ENCODE measurements around the gene OPN1MW2. TPM values are rescaled to one million over a fixed set of nuclear protein-coding genes. Genes with fewer than 3 reads are reported as not detected.
"Not testable (repeated sequence)": the region's sequence is repeated elsewhere in the genome, so short reads cannot be mapped to it uniquely, and the experiment has no call there.

The OPN1MW2 gene
- not detected for total RNA-seq
- long read RNA-seq = 0 reads

DNA sequence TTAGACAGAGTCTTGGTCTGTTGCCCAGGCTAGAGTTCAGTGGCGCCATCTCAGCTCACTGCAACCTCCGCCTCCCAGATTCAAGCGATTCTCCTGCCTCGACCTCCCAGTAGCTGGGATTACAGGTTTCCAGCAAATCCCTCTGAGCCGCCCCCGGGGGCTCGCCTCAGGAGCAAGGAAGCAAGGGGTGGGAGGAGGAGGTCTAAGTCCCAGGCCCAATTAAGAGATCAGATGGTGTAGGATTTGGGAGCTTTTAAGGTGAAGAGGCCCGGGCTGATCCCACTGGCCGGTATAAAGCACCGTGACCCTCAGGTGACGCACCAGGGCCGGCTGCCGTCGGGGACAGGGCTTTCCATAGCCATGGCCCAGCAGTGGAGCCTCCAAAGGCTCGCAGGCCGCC is at the start of gene OPN1MW2:
Gene OPN1MW2, plus strand, starts transcription at position 301 of the 400 bp plus-strand sequence. Its CDS starts 60 bp downstream, at position 361.
- DNase-seq (ENCODE audit: low spot score); intact Hi-C loops (cut with DNase I): not testable (repeated sequence)

DNA sequence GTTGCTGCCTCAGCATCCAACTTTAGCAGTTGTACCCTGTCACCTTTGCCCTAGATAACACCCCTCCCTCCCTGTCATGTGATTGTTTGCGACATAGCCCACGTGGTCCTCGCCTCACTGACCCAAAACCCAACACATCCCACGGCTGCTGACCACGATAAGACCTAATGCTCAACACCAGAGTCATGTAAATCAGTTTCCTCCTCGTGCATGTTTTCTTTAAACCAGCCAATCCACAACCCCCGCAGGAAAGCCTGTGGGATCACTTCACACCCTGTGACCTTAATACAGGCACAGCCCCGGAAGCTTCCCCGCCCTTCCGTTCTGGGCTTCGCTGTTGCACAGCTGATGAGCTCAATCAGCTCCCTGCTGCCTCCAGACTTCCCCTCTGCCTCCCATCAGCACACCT is 47.0 kb upstream of the OPN1MW2 start:
- intact Hi-C loops (cut with DNase I); DNase-seq (ENCODE audit: low spot score): not testable (repeated sequence)

DNA sequence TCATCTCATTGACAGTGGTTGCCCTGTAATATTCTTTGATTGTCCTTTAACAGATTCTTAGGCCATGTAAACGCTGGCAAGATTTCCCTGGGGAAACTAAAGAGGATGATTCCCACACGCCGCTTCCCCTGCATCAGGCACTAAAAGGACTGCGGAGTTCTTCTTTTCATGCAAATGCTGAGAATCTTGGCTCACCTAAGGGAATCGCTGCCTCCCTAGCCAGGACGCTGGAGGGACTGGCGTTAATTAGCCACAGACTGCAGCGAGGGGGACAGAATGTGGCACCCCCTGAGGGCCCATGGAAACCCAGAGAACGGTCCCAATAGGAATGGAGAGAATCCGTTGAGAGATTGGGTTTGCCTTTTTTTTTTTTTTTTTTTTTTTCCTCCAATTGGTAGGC is 45.2 kb upstream of the OPN1MW2 start:
- DNase-seq (ENCODE audit: low spot score); intact Hi-C loops (cut with DNase I): not testable (repeated sequence)

DNA sequence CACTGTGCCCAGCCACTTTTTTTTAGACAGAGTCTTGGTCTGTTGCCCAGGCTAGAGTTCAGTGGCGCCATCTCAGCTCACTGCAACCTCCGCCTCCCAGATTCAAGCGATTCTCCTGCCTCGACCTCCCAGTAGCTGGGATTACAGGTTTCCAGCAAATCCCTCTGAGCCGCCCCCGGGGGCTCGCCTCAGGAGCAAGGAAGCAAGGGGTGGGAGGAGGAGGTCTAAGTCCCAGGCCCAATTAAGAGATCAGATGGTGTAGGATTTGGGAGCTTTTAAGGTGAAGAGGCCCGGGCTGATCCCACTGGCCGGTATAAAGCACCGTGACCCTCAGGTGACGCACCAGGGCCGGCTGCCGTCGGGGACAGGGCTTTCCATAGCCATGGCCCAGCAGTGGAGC is 37.3 kb upstream of the OPN1MW2 start, which contains the start of gene OPN1MW:
Gene OPN1MW, plus strand, starts transcription at position 301 of the 400 bp plus-strand sequence. Its CDS starts 82 bp downstream, at position 383.
- intact Hi-C loops (cut with DNase I); DNase-seq (ENCODE audit: low spot score): not testable (repeated sequence)

DNA sequence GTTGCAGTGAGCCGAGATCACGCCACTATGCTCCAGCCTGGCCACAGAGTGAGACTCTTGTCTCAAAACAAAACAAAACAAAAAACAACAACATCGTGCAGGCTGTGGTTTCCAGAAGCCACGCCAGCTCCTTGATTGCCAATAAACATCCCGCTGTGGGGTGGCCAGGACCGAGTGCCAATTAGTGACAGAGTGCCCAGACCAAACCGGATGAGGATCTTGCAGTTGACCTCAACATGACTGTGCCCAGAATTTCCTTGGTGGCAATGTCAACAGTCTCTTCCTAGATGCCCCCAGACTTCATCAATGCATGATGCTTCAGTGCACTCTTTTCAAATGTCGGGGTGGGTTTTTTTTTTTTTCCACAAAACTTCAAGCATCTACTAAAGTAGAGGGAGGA is 35.8 kb upstream of the OPN1MW2 start:
- DNase-seq (ENCODE audit: low spot score); intact Hi-C loops (cut with DNase I): not testable (repeated sequence)

DNA sequence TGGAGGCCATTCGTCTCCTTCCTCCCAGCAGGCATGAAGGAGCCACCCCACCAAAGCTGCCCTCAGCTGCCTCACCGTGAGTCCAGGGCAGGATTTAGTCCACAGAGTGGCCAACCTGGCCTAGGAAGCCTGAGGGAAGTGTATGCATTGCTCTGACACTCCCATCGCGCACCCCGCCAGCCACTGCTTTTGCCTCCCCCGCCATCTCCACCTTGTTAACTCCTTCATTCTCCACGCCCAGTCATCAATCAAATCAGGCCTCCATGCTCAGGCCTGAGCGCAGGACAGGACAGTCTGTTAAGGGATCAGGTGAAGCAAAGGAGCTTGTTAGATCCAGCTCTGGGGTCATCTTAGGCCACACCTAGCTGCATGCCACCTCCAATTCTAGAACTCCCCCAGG is 26.7 kb upstream of the OPN1MW2 start:
- intact Hi-C loops (cut with DNase I); DNase-seq (ENCODE audit: low spot score): not testable (repeated sequence)

DNA sequence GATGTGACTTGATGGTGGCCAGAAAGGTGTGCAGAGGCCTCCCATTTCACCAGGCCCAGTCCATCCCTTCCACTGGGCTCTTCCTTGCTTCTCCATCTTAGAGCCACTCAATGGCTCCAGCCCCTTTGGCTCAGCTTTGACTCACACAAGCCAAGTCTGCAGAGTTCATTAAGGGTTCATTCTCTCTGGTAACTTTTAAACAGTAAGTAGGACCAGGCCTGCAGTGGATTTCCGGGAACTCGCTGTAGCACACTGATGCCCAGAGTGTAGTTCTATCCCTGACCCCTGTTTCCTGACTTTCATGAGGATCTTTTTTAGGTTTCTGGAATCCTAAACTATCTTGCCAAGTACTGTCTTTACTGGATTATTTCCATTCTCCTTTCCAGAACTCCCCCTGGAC is 25.2 kb upstream of the OPN1MW2 start:
- intact Hi-C loops (cut with DNase I); DNase-seq (ENCODE audit: low spot score): not testable (repeated sequence)

DNA sequence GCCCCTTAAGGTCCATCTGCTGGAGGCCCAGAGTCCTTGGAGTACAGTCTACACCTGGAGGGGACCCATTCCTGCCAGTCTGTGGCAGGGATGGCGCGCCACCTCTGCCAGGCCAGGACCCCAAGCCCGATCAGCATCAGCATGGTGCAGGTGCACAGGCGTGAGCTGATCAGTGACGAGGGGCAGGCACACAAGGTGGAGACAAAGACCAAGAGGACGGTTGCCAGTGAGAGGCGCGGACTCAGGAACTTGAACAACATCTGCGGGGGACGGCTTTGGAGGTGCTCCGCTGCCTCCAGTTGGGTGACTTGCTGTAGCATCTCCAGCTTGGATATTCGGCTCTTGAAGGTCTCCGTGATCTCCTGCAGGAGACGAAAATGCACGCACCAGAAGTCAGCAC is 23.1 kb upstream of the OPN1MW2 start:
- intact Hi-C loops (cut with DNase I); DNase-seq (ENCODE audit: low spot score): not testable (repeated sequence)

DNA sequence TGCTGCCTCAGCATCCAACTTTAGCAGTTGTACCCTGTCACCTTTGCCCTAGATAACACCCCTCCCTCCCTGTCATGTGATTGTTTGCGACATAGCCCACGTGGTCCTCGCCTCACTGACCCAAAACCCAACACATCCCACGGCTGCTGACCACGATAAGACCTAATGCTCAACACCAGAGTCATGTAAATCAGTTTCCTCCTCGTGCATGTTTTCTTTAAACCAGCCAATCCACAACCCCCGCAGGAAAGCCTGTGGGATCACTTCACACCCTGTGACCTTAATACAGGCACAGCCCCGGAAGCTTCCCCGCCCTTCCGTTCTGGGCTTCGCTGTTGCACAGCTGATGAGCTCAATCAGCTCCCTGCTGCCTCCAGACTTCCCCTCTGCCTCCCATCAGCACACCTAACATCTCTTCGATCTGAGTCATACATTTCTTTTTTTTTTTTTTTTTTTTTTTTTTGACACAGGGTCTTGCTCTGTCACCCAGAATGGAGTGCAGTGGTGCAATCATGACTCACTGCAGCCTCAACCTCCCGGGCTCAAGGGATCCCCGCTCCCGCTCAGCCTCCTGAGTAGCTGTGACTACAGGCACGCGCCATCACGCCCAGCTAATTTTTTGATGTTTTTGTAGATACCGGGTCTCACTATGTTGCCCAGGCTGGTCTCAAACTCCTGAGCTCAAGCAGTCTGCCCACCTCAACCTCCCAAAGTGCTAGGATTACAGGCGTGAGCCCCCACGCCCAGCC is 9.7 kb upstream of the OPN1MW2 start:
- DNase-seq (ENCODE audit: low spot score); intact Hi-C loops (cut with DNase I): not testable (repeated sequence)

DNA sequence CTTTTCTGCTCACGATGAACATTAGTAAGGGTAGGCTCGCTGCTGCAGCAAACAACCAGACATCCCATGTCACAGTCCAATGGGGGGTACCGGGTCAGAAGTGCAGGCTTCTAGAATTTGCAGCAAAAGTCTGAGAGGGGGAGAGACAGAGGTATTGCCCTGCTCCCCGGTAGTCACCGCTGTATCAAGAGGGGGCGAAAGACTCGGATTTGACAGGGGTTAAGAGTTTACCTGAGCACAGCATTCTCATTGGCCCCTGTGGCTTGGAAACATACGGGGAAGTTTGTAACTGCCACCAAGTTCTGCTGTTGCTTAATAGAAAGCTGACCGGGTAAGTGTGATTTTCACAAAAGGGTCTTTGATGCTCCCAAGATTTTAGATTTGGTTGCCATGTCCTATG is 8.5 kb upstream of the OPN1MW2 start:
- DNase-seq (ENCODE audit: low spot score); intact Hi-C loops (cut with DNase I): not testable (repeated sequence)

DNA sequence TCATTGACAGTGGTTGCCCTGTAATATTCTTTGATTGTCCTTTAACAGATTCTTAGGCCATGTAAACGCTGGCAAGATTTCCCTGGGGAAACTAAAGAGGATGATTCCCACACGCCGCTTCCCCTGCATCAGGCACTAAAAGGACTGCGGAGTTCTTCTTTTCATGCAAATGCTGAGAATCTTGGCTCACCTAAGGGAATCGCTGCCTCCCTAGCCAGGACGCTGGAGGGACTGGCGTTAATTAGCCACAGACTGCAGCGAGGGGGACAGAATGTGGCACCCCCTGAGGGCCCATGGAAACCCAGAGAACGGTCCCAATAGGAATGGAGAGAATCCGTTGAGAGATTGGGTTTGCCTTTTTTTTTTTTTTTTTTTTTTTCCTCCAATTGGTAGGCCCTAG is 8.1 kb upstream of the OPN1MW2 start:
- intact Hi-C loops (cut with DNase I); DNase-seq (ENCODE audit: low spot score): not testable (repeated sequence)

DNA sequence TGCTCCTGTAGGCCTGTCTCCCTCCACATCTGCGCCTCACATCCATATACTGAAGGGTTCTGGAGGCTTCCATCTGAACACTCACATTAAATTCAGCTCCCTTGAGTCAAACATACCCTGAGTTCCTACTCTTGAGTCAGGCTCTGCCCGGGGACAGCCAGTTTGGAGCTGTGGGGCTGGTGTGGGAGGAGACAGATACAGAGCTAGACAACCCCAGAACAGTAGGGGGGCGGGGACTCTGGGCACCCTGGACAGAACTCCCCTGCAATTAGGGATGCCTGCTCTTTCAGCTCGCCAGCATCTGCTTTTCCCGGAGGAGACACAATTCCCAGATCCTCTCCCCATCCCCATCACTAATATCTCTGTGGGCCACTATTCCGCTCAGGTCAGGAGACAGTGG is 5.7 kb downstream of the OPN1MW2 start:
- intact Hi-C loops (cut with DNase I); DNase-seq (ENCODE audit: low spot score): not testable (repeated sequence)

DNA sequence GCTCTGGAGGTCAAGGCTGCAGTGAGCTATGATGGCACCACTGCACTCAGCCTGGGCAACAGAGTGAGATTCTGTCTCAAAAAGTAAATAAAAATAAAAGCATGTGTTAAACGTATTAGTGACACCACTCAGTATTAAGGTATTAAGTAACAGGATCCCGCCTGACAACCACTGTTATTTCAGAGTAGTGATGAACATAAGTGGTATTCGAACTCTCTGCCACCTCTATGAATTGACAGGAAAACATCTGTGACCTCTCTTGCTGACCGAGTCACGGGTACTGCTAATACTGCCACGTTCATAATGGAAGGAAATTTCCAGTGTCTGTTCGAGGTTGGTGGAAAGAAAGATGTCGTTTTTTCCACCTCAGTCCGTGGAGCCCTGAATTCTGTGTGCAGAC is 7.2 kb downstream of the OPN1MW2 start:
- intact Hi-C loops (cut with DNase I); DNase-seq (ENCODE audit: low spot score): not testable (repeated sequence)

DNA sequence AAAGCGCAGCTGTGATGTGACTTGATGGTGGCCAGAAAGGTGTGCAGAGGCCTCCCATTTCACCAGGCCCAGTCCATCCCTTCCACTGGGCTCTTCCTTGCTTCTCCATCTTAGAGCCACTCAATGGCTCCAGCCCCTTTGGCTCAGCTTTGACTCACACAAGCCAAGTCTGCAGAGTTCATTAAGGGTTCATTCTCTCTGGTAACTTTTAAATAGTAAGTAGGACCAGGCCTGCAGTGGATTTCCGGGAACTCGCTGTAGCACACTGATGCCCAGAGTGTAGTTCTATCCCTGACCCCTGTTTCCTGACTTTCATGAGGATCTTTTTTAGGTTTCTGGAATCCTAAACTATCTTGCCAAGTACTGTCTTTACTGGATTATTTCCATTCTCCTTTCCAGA is 11.9 kb downstream of the OPN1MW2 start:
- intact Hi-C loops (cut with DNase I); DNase-seq (ENCODE audit: low spot score): not testable (repeated sequence)

DNA sequence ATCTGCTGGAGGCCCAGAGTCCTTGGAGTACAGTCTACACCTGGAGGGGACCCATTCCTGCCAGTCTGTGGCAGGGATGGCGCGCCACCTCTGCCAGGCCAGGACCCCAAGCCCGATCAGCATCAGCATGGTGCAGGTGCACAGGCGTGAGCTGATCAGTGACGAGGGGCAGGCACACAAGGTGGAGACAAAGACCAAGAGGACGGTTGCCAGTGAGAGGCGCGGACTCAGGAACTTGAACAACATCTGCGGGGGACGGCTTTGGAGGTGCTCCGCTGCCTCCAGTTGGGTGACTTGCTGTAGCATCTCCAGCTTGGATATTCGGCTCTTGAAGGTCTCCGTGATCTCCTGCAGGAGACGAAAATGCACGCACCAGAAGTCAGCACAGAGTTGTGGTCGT is 14.1 kb downstream of the OPN1MW2 start:
- DNase-seq (ENCODE audit: low spot score); intact Hi-C loops (cut with DNase I): not testable (repeated sequence)

DNA sequence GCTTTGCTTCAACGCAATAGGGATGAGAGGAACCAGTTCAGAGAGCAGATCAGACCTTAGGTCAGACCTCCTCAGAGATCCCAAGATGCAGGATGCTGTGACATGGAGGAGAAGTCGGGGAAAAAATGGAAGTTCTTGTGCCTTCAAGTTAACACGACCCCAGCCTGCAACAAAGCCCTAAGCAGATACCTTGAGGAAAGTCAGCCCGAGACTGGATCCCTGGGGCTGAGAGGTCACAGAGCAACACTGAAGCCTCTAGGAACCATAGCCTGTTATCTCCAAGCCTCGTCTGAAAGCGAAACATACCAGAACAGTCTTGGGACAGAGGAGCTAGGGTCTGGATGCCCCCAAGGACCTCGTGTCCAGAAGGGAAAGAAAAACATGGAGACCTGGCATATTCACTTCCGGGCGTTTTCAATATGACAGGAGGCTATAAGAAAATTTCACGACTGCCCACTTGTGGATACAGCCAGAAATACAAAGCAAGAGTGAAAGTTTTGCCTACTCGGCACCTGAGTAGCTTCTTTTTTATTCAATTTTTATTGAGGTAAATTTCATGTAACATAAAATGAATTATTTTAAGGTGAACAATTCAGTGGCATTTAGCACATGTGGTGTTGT is 19.5 kb downstream of the OPN1MW2 start:
- DNase-seq (ENCODE audit: low spot score); intact Hi-C loops (cut with DNase I): not testable (repeated sequence)

DNA sequence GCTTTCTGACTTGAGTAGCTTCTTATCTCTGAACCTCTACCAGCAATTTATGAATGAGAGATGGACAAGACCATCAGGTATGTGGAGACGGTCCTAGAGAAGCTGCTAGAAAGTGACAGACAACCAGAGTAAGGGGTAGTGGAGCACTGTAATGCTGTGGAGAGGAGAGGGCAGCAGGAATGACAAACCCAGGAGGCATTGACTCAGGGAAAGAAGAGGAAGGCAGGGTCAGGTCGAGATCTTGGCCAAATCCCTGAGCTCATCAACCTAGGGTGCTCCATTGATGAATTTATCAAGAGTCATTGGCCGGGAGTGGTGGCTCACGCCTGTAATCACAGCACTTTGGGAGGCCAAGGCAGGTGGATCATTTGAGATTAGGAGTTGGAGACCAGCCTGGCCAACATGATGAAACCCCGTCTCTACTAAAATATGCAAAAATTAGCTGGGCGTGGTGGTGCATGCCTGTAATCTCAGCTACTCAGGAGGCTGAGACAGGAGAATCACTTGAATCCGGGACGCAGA is 20.5 kb downstream of the OPN1MW2 start:
- DNase-seq (ENCODE audit: low spot score); intact Hi-C loops (cut with DNase I): not testable (repeated sequence)

DNA sequence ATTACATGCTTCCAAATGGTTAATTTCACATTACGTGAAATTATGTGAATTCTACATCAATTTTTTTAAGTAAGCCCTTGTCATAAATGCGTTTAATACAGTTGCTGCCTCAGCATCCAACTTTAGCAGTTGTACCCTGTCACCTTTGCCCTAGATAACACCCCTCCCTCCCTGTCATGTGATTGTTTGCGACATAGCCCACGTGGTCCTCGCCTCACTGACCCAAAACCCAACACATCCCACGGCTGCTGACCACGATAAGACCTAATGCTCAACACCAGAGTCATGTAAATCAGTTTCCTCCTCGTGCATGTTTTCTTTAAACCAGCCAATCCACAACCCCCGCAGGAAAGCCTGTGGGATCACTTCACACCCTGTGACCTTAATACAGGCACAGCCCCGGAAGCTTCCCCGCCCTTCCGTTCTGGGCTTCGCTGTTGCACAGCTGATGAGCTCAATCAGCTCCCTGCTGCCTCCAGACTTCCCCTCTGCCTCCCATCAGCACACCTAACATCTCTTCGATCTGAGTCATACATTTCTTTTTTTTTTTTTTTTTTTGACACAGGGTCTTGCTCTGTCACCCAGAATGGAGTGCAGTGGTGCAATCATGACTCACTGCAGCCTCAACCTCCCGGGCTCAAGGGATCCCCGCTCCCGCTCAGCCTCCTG is 28.0 kb downstream of the OPN1MW2 start:
- intact Hi-C loops (cut with DNase I); DNase-seq (ENCODE audit: low spot score): not testable (repeated sequence)

DNA sequence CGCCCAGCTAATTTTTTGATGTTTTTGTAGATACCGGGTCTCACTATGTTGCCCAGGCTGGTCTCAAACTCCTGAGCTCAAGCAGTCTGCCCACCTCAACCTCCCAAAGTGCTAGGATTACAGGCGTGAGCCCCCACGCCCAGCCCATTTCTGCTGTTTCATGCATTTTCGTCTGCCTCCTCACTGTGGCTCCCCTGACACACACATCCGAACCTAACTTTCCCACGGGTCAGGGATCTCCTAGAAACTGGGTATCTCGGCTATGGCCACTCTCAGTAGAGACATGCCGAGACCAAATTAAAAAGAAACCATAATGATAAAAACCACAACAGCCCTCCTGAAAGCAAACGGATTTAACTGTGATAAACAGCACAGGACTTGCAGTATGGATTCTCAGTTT is 28.5 kb downstream of the OPN1MW2 start:
- DNase-seq (ENCODE audit: low spot score); intact Hi-C loops (cut with DNase I): not testable (repeated sequence)

DNA sequence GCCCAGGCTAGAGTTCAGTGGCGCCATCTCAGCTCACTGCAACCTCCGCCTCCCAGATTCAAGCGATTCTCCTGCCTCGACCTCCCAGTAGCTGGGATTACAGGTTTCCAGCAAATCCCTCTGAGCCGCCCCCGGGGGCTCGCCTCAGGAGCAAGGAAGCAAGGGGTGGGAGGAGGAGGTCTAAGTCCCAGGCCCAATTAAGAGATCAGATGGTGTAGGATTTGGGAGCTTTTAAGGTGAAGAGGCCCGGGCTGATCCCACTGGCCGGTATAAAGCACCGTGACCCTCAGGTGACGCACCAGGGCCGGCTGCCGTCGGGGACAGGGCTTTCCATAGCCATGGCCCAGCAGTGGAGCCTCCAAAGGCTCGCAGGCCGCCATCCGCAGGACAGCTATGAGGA is 37.7 kb downstream of the OPN1MW2 start, which contains the start of gene OPN1MW3:
Gene OPN1MW3, plus strand, starts transcription at position 301 of the 400 bp plus-strand sequence. Its CDS starts 38 bp downstream, at position 339.
- intact Hi-C loops (cut with DNase I); DNase-seq (ENCODE audit: low spot score): not testable (repeated sequence)

All from cardiac septum (tissue), 1 donor.